OCI-LY3 (cell line): ENCODE measurements around the gene RGS1.
A peak's percentile ranks its signal among the peaks of the same experiment; 100 is the strongest.

Experiments
- H2AFZ ChIP-seq: fragments of 200-600, 300-600 bp; shearing (Covaris generic); 2 replicates; pipeline ENCODE4 v1.6.0; 2014; ENCODE audit warnings: antibody characterized with exemption, low read depth, low read length
- H3K27ac ChIP-seq: fragments of 200-600, 300-600 bp; sonication (generic); 2 replicates; pipeline ENCODE4 v1.5.1; 2014; ENCODE audit warnings: mild to moderate bottlenecking, low read length, moderate library complexity, mixed read lengths
- H3K27me3 ChIP-seq: fragments of 200-600, 300-600 bp; sonication (generic); 2 replicates; pipeline ENCODE4 v1.6.1; 2014; ENCODE audit warnings: low read depth, low read length, mixed read lengths
- H3K36me3 ChIP-seq: fragments of 200-600, 300-600 bp; sonication (generic); replicated peaks from 2 replicates; pipeline ENCODE3; 2014; ENCODE audit warnings: low read depth, low read length, mixed read lengths
- H3K4me1 ChIP-seq: fragments of 300-600, 200-600 bp; sonication (generic); 2 replicates; pipeline ENCODE4 v1.6.1; 2014; ENCODE audit warnings: low read length, mixed read lengths
- H3K4me2 ChIP-seq: fragments of 200-600, 300-600 bp; sonication (generic); 2 replicates; pipeline ENCODE4 v1.6.1; 2014; ENCODE audit warnings: low read length, mixed read lengths
- H3K4me3 ChIP-seq: fragments of 300-600, 200-600 bp; sonication (generic); 2 replicates; pipeline ENCODE4 v1.5.1; 2014; ENCODE audit warnings: antibody characterized with exemption, mild to moderate bottlenecking, low read length, moderate library complexity
- H3K79me2 ChIP-seq: fragments of 300-600, 200-600 bp; shearing (Covaris generic); 2 replicates; pipeline ENCODE4 v1.6.1; 2014; ENCODE audit warnings: mild to moderate bottlenecking, low read length, mixed read lengths
- H3K9ac ChIP-seq: fragments of 300-600, 200-600 bp; shearing (Covaris generic); 2 replicates; pipeline ENCODE4 v1.6.0; 2014; ENCODE audit warnings: mild to moderate bottlenecking, low read length, moderate library complexity
- H3K9me3 ChIP-seq: fragments of 200-600, 300-600 bp; shearing (Covaris generic); 2 replicates; pipeline ENCODE4 v1.6.1; 2014; ENCODE audit warnings: low read length, mixed read lengths; ENCODE audit not compliant: insufficient read depth
- H4K20me1 ChIP-seq: fragments of 200-600, 300-600 bp; sonication (generic); 2 replicates; pipeline ENCODE4 v1.6.1; 2016; ENCODE audit warnings: low read length, mixed read lengths; ENCODE audit not compliant: insufficient read depth
- CTCF ChIP-seq: fragments of 200-600, 300-600 bp; sonication (generic); IDR thresholded peaks from 2 replicates; pipeline ENCODE4 v1.5.1; 2014; ENCODE audit warnings: antibody characterized with exemption, low read length, low read depth
- EZH2phosphoT487 ChIP-seq: fragments of 200-600 bp; shearing (Covaris generic); IDR thresholded peaks from 2 replicates; pipeline ENCODE4 v1.6.1; 2018; ENCODE audit warnings: antibody characterized with exemption, mixed run types, low read depth

The RGS1 gene

GRCh38 chr1:192559115-192560006 is 16.2 kb upstream of the RGS1 start:
- H3K4me1 ChIP-seq = peaks cover 83% of the 10 kb centered on the region
- no peaks in the 10 kb centered on the region for H3K79me2 ChIP-seq
- no peaks in the 10 kb centered on the region for H3K9me3 ChIP-seq
- peak overlapping the region; percentile 93 for H3K27ac ChIP-seq
- peak overlapping the region; percentile 60 for H3K9ac ChIP-seq
- H3K4me2 ChIP-seq = peak overlapping the region; percentile 55
- no peaks in the 10 kb centered on the region for H4K20me1 ChIP-seq
- TF ChIP-seq CTCF (no peak), EZH2phosphoT487 (0 out of 2 replicates have a peak, but pooled peaks have one; percentile 56)
- no peaks in the 10 kb centered on the region for H3K27me3 ChIP-seq
- no peaks in the 10 kb centered on the region for H3K36me3 ChIP-seq
- peak overlapping the region; percentile 27; the same call in 1 of the 2 replicates for H3K4me3 ChIP-seq
- 0 out of 2 replicates have a peak overlapping the region, but pooled peaks have one; percentile 51 for H2AFZ ChIP-seq

GRCh38 chr1:192561301-192561700 is 14.3 kb upstream of the RGS1 start:
- Histone ChIP-seq H4K20me1 (no peaks in the 10 kb centered on the region), H2AFZ (no peak overlapping the region), H3K4me1 (peaks cover 75% of the 10 kb centered on the region), H3K79me2 (no peaks in the 10 kb centered on the region), H3K9ac (no peak overlapping the region), H3K27ac (no peak overlapping the region), H3K9me3 (no peaks in the 10 kb centered on the region), H3K4me3 (no peak overlapping the region), H3K4me2 (no peak overlapping the region), H3K27me3 (no peaks in the 10 kb centered on the region), H3K36me3 (no peaks in the 10 kb centered on the region)
- TF ChIP-seq CTCF = no peak
- no peak for TF ChIP-seq EZH2phosphoT487

GRCh38 chr1:192563129-192563528 is 12.4 kb upstream of the RGS1 start:
- H3K4me1 ChIP-seq = peaks cover 64% of the 10 kb centered on the region
- H3K27me3 ChIP-seq = no peaks in the 10 kb centered on the region
- H3K9ac ChIP-seq = no peak overlapping the region
- H3K4me2 ChIP-seq = no peak overlapping the region
- H3K9me3 ChIP-seq = no peaks in the 10 kb centered on the region
- no peak overlapping the region for H3K27ac ChIP-seq
- no peak overlapping the region for H2AFZ ChIP-seq
- no peaks in the 10 kb centered on the region for H3K79me2 ChIP-seq
- no peak overlapping the region for H3K4me3 ChIP-seq
- TF ChIP-seq CTCF (no peak), EZH2phosphoT487 (no peak)
- no peaks in the 10 kb centered on the region for H4K20me1 ChIP-seq
- H3K36me3 ChIP-seq = no peaks in the 10 kb centered on the region

GRCh38 chr1:192564099-192564498 is 11.5 kb upstream of the RGS1 start:
- H3K9ac ChIP-seq = no peak overlapping the region
- H2AFZ ChIP-seq = no peak overlapping the region
- H3K27ac ChIP-seq = no peak overlapping the region
- no peaks in the 10 kb centered on the region for H3K79me2 ChIP-seq
- H3K4me1 ChIP-seq = peaks cover 55% of the 10 kb centered on the region
- no peaks in the 10 kb centered on the region for H3K27me3 ChIP-seq
- H3K36me3 ChIP-seq = no peaks in the 10 kb centered on the region
- no peaks in the 10 kb centered on the region for H4K20me1 ChIP-seq
- no peak overlapping the region for H3K4me2 ChIP-seq
- TF ChIP-seq EZH2phosphoT487 = no peak
- TF ChIP-seq CTCF = no peak
- no peak overlapping the region for H3K4me3 ChIP-seq
- no peaks in the 10 kb centered on the region for H3K9me3 ChIP-seq
